Stimulated activated naive CD8-positive, alpha-beta T cell treated with anti-CD3 and anti-CD28 coated beads, Interleukin-15, Interleukin-2, amounts not matched to agents 100 ng/mL and 50 ng/mL, for 24 hours (primary cell): ENCODE data around the gene CLEC2A.

Source experiments
- H3K27ac Mint-ChIP-seq: one replicate; pipeline ENCODE4 v1.8.0; 2021; ENCODE audit warnings: mild to moderate bottlenecking, mixed read lengths
- H3K27me3 Mint-ChIP-seq: one replicate; pipeline ENCODE4 v1.8.0; 2021; ENCODE audit warnings: mixed read lengths
- H3K36me3 Mint-ChIP-seq: one replicate; pipeline ENCODE4 v1.8.0; 2021; ENCODE audit warnings: low read depth, mixed read lengths
- H3K4me1 Mint-ChIP-seq: one replicate; pipeline ENCODE4 v1.8.0; 2021; ENCODE audit warnings: low read depth, mixed read lengths
- H3K4me3 Mint-ChIP-seq: one replicate; pipeline ENCODE4 v1.8.0; 2021; ENCODE audit warnings: mild to moderate bottlenecking, mixed read lengths
- H3K9me3 Mint-ChIP-seq: one replicate; pipeline ENCODE4 v1.8.0; 2021; ENCODE audit warnings: mixed read lengths

The CLEC2A gene

DNA sequence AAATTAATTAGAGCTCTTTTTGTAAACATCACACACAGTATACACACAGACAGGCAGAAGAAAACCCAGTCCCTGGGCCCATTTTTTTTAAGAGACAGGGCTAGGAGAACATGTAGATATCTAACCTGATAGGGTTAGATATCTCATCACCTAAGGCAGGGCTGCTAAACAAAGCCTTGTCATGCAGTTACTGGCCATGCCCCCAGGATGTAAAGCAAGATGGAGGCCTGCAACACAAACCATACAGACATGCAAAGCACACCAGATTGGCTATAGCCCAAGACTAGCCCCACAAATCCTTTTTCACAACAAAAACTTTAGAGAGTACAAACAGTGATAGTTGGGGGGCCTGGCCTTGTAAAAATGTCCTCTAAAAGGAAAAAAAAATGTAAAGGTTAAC, 20.5 kb downstream of the CLEC2A start:
- Mint-ChIP-seq H3K36me3 (peaks cover 20% of the 10 kb centered on the region), H3K9me3 (peaks cover 32% of the 10 kb centered on the region), H3K4me3 (no peak overlapping the region), H3K4me1 (peaks cover 20% of the 10 kb centered on the region), H3K27ac (no peak overlapping the region), H3K27me3 (no peaks in the 10 kb centered on the region)

DNA sequence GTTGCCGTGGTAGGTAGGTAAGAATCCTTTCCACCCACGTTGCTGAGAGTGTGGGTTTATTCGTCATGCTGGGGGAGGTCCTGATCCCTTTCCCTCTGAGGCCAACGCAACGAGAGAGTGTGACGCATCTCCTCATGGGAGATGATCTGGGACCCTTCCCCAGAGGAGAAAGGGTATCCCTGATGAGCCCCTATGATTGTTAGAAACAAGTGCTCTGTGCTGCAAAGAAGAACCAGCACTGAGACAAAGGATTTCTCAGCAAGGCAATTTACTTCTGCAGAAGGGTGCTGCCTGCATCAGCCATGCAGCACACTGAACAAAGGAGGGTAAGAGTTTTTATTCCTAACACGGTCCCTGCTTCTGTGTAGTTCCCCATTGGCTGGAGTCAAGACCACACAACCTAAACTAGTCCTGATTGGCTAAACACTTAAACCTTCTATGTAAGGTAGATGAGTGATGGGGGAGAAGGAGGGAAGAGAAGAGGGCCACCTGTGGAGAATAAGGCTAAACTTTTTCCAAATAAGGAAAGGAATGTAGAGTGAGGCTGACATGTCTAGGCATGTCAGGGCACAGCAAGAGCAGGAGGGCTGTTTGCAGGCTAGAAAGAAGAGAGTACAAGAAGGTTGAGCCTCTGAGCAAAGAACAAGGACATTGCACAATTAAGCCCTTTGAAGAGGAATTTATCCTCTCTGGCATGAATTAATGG, 21.3 kb downstream of the CLEC2A start:
- Mint-ChIP-seq H3K27ac (no peak overlapping the region), H3K27me3 (no peaks in the 10 kb centered on the region), H3K36me3 (peaks cover 20% of the 10 kb centered on the region), H3K4me3 (no peak overlapping the region), H3K4me1 (peaks cover 28% of the 10 kb centered on the region), H3K9me3 (peaks cover 35% of the 10 kb centered on the region)

DNA sequence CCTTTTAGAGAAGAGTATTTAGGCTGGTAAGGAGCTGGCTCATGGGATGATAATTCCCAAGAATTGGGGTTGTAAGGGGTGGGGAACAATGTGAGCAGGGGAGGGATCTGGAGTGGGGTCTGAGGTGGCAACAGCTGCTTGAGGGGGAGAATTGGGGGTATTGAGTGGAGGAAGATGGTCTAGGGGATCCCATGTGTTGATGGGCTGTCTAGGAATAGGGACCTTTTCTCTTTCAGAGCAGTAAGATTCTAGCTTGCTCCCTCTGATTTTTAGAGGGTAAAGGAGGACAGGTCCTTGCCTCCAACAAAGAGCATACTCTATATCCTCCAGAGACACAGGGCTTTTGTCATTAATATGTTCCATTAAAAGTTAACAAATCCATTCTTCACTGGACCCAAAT, 22.4 kb downstream of the CLEC2A start:
- Mint-ChIP-seq H3K4me1 (peaks cover 32% of the 10 kb centered on the region), H3K36me3 (peaks cover 20% of the 10 kb centered on the region), H3K9me3 (peaks cover 35% of the 10 kb centered on the region), H3K27ac (no peak overlapping the region), H3K4me3 (no peak overlapping the region), H3K27me3 (no peaks in the 10 kb centered on the region)

DNA sequence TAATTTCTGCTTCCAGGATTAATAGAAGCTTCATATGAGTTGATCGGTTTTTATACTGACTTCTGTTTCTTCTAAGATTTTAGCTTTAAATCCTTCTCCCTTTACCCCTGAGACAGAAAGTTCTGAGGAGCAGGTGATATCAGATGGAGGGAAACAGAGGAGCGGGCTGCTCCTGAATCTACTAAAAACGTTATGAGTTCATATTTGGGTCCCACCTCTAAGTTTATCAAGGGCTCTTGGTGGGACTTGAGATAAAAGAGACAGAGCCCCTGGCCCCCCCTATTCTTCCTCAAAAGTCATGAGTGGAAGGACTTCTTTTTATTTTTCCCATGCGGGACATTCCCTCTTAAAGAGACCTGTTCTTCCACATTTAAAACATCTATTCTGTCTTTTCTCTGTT, 23.8 kb downstream of the CLEC2A start:
- H3K4me3 Mint-ChIP-seq = no peak overlapping the region
- no peaks in the 10 kb centered on the region for H3K27me3 Mint-ChIP-seq
- peaks cover 20% of the 10 kb centered on the region for H3K36me3 Mint-ChIP-seq
- no peak overlapping the region for H3K27ac Mint-ChIP-seq
- H3K4me1 Mint-ChIP-seq = peaks cover 32% of the 10 kb centered on the region
- H3K9me3 Mint-ChIP-seq = peaks cover 47% of the 10 kb centered on the region

DNA sequence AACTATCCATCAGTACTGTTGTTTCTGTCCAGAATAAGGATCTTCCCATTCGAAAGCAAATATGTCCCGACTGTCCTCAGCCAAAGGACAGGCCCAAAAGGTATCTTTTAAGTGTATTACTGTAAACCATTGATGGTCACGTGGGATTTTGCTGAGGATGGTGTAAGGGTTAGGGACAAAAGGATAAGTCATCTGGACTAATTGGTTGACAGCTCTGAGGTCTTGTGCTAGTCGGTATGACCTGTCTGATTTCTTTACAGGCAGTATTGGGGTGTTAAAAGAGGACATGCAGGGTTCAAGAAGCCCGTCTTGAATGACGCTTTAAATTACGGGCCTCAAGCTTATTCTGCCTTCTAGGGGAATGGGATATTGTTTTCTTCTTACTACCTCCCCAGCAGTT, 24.4 kb downstream of the CLEC2A start:
- Mint-ChIP-seq H3K9me3 (peaks cover 51% of the 10 kb centered on the region), H3K4me1 (peaks cover 32% of the 10 kb centered on the region), H3K27me3 (no peaks in the 10 kb centered on the region), H3K4me3 (no peak overlapping the region), H3K27ac (no peak overlapping the region), H3K36me3 (peaks cover 24% of the 10 kb centered on the region)

DNA sequence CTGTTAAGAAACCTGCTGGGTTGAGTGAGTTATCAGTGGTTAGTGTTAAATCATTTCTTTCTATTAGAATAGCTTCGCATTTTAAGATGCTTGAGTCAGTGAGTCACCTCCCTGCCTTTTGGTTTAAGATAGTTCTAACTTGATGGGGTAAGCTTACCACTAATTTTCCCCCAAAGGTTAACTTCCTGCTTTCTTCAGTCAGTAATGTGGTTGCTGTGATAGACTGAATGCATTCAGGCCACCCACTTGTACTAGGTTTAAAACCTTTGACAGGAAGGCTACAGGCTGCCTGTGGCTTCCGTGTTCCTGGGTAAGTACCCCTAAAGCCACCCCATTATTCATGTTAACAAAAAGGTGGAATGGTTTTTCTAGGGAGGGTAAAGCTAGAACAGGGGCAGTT, 25.3 kb downstream of the CLEC2A start:
- Mint-ChIP-seq H3K4me3 (peak overlapping the region; percentile 47), H3K4me1 (peaks cover 32% of the 10 kb centered on the region), H3K9me3 (peaks cover 47% of the 10 kb centered on the region), H3K27me3 (no peaks in the 10 kb centered on the region), H3K36me3 (peaks cover 23% of the 10 kb centered on the region), H3K27ac (peak overlapping the region; percentile 76)

DNA sequence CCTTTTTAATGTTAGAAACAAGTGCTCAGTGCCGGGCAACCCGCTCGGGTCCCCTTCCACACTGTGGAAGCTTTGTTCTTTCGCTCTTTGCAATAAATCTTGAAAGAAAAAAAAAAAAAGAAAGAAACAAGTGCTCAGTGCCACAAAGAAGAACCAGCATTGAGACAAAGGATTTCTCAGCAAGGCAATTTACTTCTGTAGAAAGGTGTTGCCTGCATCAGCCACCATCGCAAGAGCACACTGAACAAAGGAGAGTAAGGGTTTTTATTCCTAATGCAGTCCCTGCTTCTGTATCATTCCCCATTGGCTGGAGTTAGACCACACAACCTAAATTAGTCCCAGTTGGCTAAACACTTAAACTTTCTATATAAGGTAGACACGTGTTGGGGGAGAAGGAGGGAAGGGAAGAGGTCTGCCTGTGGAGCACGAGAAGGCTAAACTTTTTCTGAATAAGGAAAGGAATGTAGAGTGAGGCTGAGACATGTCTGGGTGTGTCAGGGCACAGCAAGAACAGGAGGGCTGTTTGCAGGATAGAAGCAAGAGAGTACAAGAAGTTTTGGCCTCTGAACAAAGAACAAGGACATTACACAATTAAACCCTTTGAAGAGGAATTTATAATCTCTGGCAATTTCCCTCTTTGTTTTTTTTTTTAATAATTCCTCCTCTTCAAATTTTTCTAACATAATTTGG, 29.5 kb downstream of the CLEC2A start:
- H3K4me1 Mint-ChIP-seq = peaks cover 22% of the 10 kb centered on the region
- no peaks in the 10 kb centered on the region for H3K27me3 Mint-ChIP-seq
- H3K4me3 Mint-ChIP-seq = no peak overlapping the region
- H3K27ac Mint-ChIP-seq = no peak overlapping the region
- H3K9me3 Mint-ChIP-seq = peaks cover 23% of the 10 kb centered on the region
- H3K36me3 Mint-ChIP-seq = peaks cover 8% of the 10 kb centered on the region

DNA sequence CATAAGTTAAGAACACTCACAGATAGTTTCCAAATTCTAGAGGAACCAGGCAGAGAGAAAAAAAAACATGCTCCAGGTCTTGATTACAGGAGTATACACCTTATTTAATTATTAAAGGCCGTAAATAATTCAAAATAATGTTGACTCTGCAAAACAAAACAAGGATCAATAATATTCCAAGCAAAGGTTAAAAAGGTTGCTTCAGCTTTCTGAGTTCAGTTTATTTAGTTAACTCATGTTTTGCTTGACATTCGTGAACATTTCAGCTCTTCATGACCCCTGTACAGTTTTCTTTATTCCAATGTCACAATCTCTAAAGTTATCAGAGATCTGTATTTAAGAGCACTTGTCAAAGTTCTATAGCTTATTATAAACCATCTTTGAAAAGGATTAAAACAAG, 31.2 kb downstream of the CLEC2A start:
- Mint-ChIP-seq H3K27me3 (no peaks in the 10 kb centered on the region), H3K36me3 (peaks cover 8% of the 10 kb centered on the region), H3K4me3 (no peak overlapping the region), H3K4me1 (peaks cover 5% of the 10 kb centered on the region), H3K27ac (no peak overlapping the region), H3K9me3 (peaks cover 20% of the 10 kb centered on the region)

DNA sequence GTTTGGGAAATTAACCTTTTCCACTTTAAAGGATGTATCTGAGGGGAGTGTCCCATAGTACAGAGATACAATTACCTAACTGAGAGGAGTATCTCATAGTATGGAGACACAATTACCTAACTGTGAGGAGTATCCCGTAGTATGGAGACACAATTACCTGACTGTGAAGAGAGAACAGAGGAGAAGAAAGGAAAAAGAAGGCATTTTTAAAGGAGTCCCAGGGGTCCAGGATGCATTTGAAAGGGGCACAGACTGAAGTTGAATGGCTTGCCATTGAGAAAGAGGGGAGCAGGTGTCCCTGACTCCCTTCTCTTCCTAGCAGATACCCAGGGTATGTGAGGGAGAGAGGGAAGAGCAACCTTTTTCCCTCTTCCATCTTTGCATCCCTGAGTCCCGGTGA, 33.0 kb downstream of the CLEC2A start:
- H3K27ac Mint-ChIP-seq = no peak overlapping the region
- H3K9me3 Mint-ChIP-seq = peaks cover 15% of the 10 kb centered on the region

DNA sequence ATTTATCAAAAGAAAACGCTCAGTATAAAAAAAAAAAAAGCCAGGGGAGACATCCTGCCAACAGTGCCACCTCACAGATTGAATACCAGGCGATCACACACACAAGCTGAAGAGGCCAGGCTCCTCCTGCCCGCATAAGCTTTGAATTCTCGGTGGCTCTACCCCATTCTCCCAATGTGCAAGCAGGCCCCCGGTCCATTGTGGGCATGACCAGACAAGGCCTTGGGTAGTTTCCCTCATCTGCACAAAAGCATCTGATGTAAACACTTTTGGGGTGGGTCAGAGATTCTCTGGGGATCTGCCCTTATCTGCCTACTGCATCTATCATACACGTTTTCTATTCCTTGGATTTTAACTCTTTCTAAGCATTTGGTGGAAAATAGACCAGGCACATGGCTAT, 34.6 kb downstream of the CLEC2A start:
- H3K4me3 Mint-ChIP-seq = no peak overlapping the region

More for the DNA sequence above, 33.0 kb downstream of the CLEC2A start:
- peaks cover 3% of the 10 kb centered on the region for H3K4me1 Mint-ChIP-seq
- H3K4me3 Mint-ChIP-seq = no peak overlapping the region
- H3K27me3 Mint-ChIP-seq = no peaks in the 10 kb centered on the region
- peaks cover 8% of the 10 kb centered on the region for H3K36me3 Mint-ChIP-seq

DNA sequence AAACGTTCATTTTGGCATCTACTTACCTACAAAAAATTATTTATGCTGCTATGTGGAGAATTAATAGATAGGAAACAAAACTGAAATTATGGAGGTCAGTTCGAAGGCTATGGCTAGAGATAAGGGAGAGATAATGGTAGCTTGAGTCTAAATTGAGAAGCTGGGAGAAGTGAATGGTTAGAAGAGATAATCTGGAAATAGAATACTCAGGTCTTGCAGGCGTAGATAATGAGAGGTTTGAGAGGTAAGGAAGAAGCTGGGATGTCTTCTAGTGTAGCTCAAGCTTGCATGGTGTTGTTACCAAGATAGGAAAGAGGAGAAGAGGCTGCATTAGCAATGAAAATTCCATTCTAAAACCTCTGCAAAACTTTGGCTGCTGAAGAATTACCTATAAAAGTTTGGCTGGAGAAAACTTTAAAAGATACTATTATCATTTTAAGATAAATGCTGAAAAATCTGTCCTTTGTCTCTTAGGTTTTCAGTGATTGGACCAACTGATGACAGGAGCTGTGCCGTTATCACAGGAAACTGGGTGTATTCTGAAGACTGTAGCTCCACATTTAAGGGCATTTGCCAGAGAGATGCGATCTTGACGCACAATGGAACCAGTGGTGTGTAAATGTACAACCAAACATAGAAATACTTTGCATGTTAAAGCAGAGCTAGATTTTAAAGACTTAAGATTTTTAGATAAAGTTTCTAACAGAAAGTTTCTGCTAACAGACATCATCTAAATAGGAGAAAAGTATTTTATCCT, 36.8 kb downstream of the CLEC2A start:
- H3K27ac Mint-ChIP-seq = no peak overlapping the region
- H3K4me3 Mint-ChIP-seq = no peak overlapping the region
- H3K4me1 Mint-ChIP-seq = peaks cover 4% of the 10 kb centered on the region
- no peaks in the 10 kb centered on the region for H3K36me3 Mint-ChIP-seq
- no peaks in the 10 kb centered on the region for H3K9me3 Mint-ChIP-seq
- H3K27me3 Mint-ChIP-seq = no peaks in the 10 kb centered on the region

More for the DNA sequence above, 34.6 kb downstream of the CLEC2A start:
- Mint-ChIP-seq H3K27ac (no peak overlapping the region), H3K36me3 (peaks cover under 1% of the 10 kb centered on the region), H3K9me3 (peaks cover under 1% of the 10 kb centered on the region), H3K27me3 (no peaks in the 10 kb centered on the region), H3K4me1 (peaks cover 4% of the 10 kb centered on the region)

DNA sequence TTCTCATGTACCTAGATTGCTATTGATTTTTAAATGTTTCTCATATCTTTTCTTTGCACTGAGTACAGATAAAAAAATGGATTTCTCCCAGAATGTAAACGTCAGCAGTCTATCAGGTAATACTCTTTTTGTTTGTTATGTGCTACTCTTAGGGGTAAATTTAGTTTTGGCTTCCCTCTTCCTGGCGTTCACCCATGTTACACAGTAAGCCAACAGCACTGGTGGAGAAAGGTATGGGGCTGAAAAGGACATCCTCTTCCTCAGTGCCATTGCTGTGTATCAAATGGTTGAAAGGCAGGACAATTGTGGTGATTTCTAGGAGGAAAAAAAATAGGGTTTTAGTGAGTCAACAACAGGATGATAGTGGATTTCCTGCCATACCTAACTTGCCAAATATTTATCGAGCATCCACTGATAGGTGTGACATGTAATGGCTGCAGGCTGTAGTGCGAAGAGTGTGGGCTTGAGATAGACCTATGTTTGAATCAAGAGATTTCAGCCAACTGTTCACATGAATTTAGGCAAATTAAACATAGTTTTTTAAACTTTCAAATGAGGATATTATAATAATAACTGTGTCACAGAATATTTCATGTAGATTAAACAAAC, 43.4 kb downstream of the CLEC2A start:
- Mint-ChIP-seq H3K27ac (no peak overlapping the region), H3K27me3 (no peaks in the 10 kb centered on the region), H3K36me3 (no peaks in the 10 kb centered on the region), H3K4me1 (peaks cover 10% of the 10 kb centered on the region), H3K9me3 (no peaks in the 10 kb centered on the region), H3K4me3 (no peak overlapping the region)

DNA sequence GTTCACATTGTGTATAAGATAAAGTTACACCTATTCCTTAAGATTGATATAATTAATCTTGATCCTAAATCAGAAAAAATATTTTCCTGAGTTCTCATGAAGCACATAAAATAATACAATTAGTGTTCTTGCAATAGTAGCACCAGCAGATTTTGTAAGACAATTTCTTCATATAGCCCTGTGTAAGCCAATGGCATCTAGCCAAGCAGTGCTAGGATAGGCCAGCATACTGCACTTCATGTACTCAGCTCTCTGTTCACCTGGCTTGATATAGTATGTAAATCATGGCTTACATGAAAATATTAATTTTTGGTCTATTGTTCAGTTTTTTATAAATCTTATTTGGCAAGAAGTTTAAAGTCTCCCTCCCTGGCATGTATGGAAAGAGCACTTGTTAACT, 49.0 kb downstream of the CLEC2A start:
- no peaks in the 10 kb centered on the region for H3K9me3 Mint-ChIP-seq

DNA sequence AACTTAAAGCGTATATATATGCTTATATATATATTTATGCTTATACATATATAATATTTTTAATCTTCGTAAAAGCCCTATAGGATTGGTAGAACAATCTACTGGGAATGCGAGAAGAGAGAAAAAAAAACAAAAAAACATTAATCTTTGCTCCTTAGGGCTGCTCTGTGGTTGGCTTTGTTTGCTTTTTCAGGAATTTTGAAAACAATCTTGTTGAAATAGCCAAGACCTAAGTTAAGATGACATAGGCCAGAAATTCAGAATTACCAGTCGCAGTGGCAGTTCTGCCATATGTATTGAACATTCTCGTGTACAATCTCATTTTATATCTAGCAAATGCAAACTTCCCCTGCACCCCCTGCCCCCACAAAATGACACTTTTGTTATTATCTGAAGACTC, 50.2 kb downstream of the CLEC2A start:
- Mint-ChIP-seq H3K27me3 (no peaks in the 10 kb centered on the region), H3K36me3 (no peaks in the 10 kb centered on the region), H3K4me1 (peaks cover 7% of the 10 kb centered on the region), H3K9me3 (no peaks in the 10 kb centered on the region), H3K27ac (no peak overlapping the region), H3K4me3 (no peak overlapping the region)

More for the DNA sequence above, 49.0 kb downstream of the CLEC2A start:
- Mint-ChIP-seq H3K4me1 (peaks cover 7% of the 10 kb centered on the region), H3K27ac (no peak overlapping the region), H3K36me3 (no peaks in the 10 kb centered on the region), H3K4me3 (no peak overlapping the region), H3K27me3 (no peaks in the 10 kb centered on the region)

DNA sequence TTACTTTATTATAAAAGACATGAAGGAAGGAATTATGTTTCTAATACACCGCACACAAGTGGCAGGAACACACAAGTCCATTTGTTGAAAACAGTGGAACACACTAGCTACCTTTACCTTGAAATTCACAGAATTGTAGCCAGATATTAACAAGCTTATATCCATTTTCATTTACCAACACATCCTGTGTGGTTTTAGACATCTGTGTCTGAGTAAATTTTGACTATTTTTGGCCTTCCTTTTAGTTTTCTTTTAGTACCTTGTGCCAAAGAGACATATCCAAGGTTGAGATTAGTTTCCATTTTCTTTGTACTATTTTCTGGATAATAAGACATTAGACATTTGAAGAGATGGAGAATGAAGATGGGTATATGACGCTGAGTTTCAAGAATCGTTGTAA, 50.9 kb downstream of the CLEC2A start, which contains the start of gene KLRF2:
Gene KLRF2, plus strand, starts transcription at position 244 of the 400 bp plus-strand sequence. Its CDS starts 107 bp downstream, at position 351.
- Mint-ChIP-seq H3K9me3 (no peaks in the 10 kb centered on the region), H3K4me3 (no peak within 1 kb of the TSS), H3K27ac (no peak within 1 kb of the TSS), H3K4me1 (peaks cover 7% of the 10 kb centered on the region), H3K36me3 (no peaks in the 10 kb centered on the region), H3K27me3 (no peaks in the 10 kb centered on the region)
